ENCODE measurements around the gene MVK. TPM values are rescaled to one million over a fixed set of nuclear protein-coding genes. Genes with fewer than 3 reads are reported as not detected.

MVK gene
- total and polyA plus RNA-seq, 2 of the 4 experiments (the other 2 are of a cell fraction), result 6.6 to 11.5 TPM

DNA sequence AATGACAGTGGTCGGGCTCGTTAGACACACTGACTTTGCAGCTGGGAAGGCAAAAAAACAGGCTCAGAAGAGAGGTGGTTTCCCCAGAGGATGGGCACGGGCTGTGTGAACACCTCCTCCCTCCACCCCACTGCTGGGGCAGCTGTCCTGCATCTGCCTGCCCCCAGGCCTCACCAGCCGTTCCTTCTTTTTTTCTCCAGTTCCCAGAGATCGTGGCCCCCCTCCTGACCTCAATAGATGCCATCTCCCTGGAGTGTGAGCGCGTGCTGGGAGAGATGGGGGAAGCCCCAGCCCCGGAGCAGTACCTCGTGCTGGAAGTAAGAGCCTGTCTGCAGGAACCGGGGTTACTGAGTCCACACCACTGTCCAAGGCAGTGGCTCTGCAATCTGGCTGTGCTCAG is 17.4 kb downstream of the MVK start:
- H2AK5ac ChIP-seq (ENCODE audit: low read depth, low read length), result no peak overlapping the region
- no peaks in the 10 kb centered on the region for H3K27me3 ChIP-seq (ENCODE audit: control insufficient read depth, insufficient read depth, low read length)
- H3K9ac ChIP-seq (ENCODE audit: low read depth, low read length), result no peak overlapping the region
- H3K56ac ChIP-seq (ENCODE audit: extremely low read depth, insufficient read depth, low read length), result no peak overlapping the region
- H3K36me3 ChIP-seq (ENCODE audit: control insufficient read depth, insufficient read depth, low read length), result no peaks in the 10 kb centered on the region
- CTCF ChIA-PET, result no interaction called here
- no peak overlapping the region for H2AFZ ChIP-seq (replicated peaks; ENCODE audit: low read length, poor library complexity)
- H3K4me1 ChIP-seq (ENCODE audit: control insufficient read depth, insufficient read depth, low read length), result no peaks in the 10 kb centered on the region
- H3K4me3 ChIP-seq (ENCODE audit: insufficient read depth, low read depth, low read length), result no peak overlapping the region
- intact Hi-C loops (cut with micrococcal nuclease), result no loop called here
- ATAC-seq (ENCODE audit: low read depth) (no peak), DNase-seq (no peak)
- WGBS, 2 experiments (ENCODE audit: extremely low coverage in 2 of 2, insufficient read length in 1 of 2), result no CpG with 5 or more reads among the region's 10 CpGs
- H2BK20ac ChIP-seq (ENCODE audit: low read depth, low read length), result no peak overlapping the region
- TF ChIP-seq RAD21 (IDR thresholded peaks at IDR 0.05; ENCODE audit: low read length) (no peak), CHD1 (IDR thresholded peaks at IDR 0.05; ENCODE audit: low read depth, low read length) (no peak), ELK1 (IDR thresholded peaks at IDR 0.05; ENCODE audit: borderline replicate concordance, low read depth, low read length) (no peak), MAFK (IDR thresholded peaks at IDR 0.05; ENCODE audit: low read depth, low read length) (no peak), CEBPB (IDR thresholded peaks at IDR 0.05; ENCODE audit: low read depth, low read length) (no peak), BHLHE40 (IDR thresholded peaks at IDR 0.05; ENCODE audit: low read depth, low read length) (no peak), MXI1 (IDR thresholded peaks at IDR 0.05; ENCODE audit: borderline replicate concordance, low read depth, low read length) (no peak), RFX5 (IDR thresholded peaks at IDR 0.05; ENCODE audit: low read depth, low read length) (no peak), NFE2L2 (IDR thresholded peaks at IDR 0.05; ENCODE audit: low read depth, low read length) (no peak), POLR2A (IDR thresholded peaks at IDR 0.05; ENCODE audit: low read depth, low read length) (no peak), FOS (IDR thresholded peaks at IDR 0.05; ENCODE audit: low read depth, low read length) (no peak), RCOR1 (IDR thresholded peaks at IDR 0.05; ENCODE audit: insufficient replicate concordance, low read length) (no peak), SMC3 (IDR thresholded peaks at IDR 0.05; ENCODE audit: low read depth, low read length) (no peak), MAZ (IDR thresholded peaks at IDR 0.05; ENCODE audit: borderline replicate concordance, low read depth, low read length) (no peak), USF2 (IDR thresholded peaks at IDR 0.05; ENCODE audit: low read depth, low read length) (no peak)
- TF ChIP-seq, protein P1, sequence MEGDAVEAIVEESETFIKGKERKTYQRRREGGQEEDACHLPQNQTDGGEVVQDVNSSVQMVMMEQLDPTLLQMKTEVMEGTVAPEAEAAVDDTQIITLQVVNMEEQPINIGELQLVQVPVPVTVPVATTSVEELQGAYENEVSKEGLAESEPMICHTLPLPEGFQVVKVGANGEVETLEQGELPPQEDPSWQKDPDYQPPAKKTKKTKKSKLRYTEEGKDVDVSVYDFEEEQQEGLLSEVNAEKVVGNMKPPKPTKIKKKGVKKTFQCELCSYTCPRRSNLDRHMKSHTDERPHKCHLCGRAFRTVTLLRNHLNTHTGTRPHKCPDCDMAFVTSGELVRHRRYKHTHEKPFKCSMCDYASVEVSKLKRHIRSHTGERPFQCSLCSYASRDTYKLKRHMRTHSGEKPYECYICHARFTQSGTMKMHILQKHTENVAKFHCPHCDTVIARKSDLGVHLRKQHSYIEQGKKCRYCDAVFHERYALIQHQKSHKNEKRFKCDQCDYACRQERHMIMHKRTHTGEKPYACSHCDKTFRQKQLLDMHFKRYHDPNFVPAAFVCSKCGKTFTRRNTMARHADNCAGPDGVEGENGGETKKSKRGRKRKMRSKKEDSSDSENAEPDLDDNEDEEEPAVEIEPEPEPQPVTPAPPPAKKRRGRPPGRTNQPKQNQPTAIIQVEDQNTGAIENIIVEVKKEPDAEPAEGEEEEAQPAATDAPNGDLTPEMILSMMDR (conservative IDR thresholded peaks at IDR 0.05; ENCODE audit: low read depth, low read length), result no peak
- H3K9me3 ChIP-seq (ENCODE audit: control insufficient read depth, insufficient read depth, low read length), result no peaks in the 10 kb centered on the region
- in situ Hi-C loops (cut with MboI; ENCODE audit: low sequenced_read_pairs), result loop anchor here (5.0 kb wide), 1 partner anchor 181 kb away; no protein-coding TSS in a partner anchor
- H2BK120ac ChIP-seq (ENCODE audit: low read depth, low read length), result no peak overlapping the region
- H2BK5ac ChIP-seq (ENCODE audit: low read depth, low read length, poor library complexity, severe bottlenecking), result no peak overlapping the region
- no peaks in the 10 kb centered on the region for H3K79me1 ChIP-seq (ENCODE audit: low read depth in 1 of 2, low read length in 2 of 2)
- no TSS peak for BruUV-seq (replicated peaks)
- no peak overlapping the region for H3K4me2 ChIP-seq (ENCODE audit: low read depth, low read length)
- POLR2A ChIA-PET (ENCODE audit: unreplicated experiment), result no interaction called here
- H4K91ac ChIP-seq (ENCODE audit: insufficient read depth, low read depth, low read length), result no peak overlapping the region
- H4K8ac ChIP-seq (ENCODE audit: low read depth in 2 of 2, low read length in 2 of 2), result no peak overlapping the region
- peaks cover 4% of the 10 kb centered on the region; the same call in 1 of the 2 replicates for H3K9me1 ChIP-seq (ENCODE audit: insufficient read depth, low read length)
- H2BK15ac ChIP-seq (ENCODE audit: low read depth, low read length), result no peak overlapping the region
- H2AK9ac ChIP-seq (replicated peaks; ENCODE audit: low read depth, low read length, poor library complexity), result no peak overlapping the region
- H3K27ac ChIP-seq (ENCODE audit: insufficient read depth, low read length), result no peak overlapping the region
- H4K20me1 ChIP-seq (ENCODE audit: insufficient read depth, low read length), result no peaks in the 10 kb centered on the region
- H3K23ac ChIP-seq (ENCODE audit: low read depth, low read length), result no peak overlapping the region
- no peak overlapping the region for H3K4ac ChIP-seq (ENCODE audit: low read depth, low read length)
- no peak overlapping the region for H4K5ac ChIP-seq (ENCODE audit: low read depth, low read length)
- no peak overlapping the region for H3K18ac ChIP-seq (ENCODE audit: low read depth, low read length)
- dilution Hi-C loops (cut with HindIII; ENCODE audit: low sequenced_read_pairs, unreplicated experiment), result no loop called here
- no peak overlapping the region for H3K14ac ChIP-seq (replicated peaks; ENCODE audit: low read depth, low read length)
